GM23338 (cell line): ENCODE measurements around the gene EPS8. TPM values are rescaled to one million over a fixed set of nuclear protein-coding genes. Genes with fewer than 3 reads are reported as not detected.

Experiments used
- ATAC-seq: fragments of 200-7000 bp; cut with Tn5 transposase; 3 replicates; pipeline ENCODE4 v1.9.1; 2020
- DNase-seq: peaks from one replicate; pipeline ENCODE4 v3.0.0-alpha.2; 2015; ENCODE audit warnings: low spot score
- H2AFZ ChIP-seq: fragments of 200-600 bp; sonication (generic); 2 replicates; pipeline ENCODE4 v1.8.0; 2016; ENCODE audit warnings: antibody characterized with exemption, mild to moderate bottlenecking, moderate library complexity
- H3F3A ChIP-seq: fragments of 200-600 bp; sonication (generic); replicated peaks from 2 replicates; pipeline ENCODE4 v1.8.0; 2017; ENCODE audit warnings: antibody characterized with exemption, mixed run types, low read depth
- H3K27ac ChIP-seq: fragments of 200-600 bp; sonication (generic); 2 replicates; pipeline ENCODE4 v1.6.1; 2016; ENCODE audit warnings: low read depth
- H3K27me3 ChIP-seq: fragments of 200-600 bp; sonication (generic); 2 replicates; pipeline ENCODE4 v1.8.0; 2016; ENCODE audit warnings: mild to moderate bottlenecking, mixed run types, moderate library complexity; ENCODE audit not compliant: insufficient read depth
- H3K36me3 ChIP-seq: fragments of 200-600 bp; sonication (generic); 2 replicates; pipeline ENCODE4 v1.8.0; 2016; ENCODE audit warnings: mild to moderate bottlenecking; ENCODE audit not compliant: insufficient read depth
- H3K4me1 ChIP-seq: fragments of 200-600 bp; sonication (generic); 2 replicates; pipeline ENCODE4 v1.8.0; 2016; ENCODE audit warnings: mild to moderate bottlenecking, moderate library complexity; ENCODE audit not compliant: insufficient read depth
- H3K4me2 ChIP-seq: fragments of 200-600 bp; sonication (generic); 2 replicates; pipeline ENCODE4 v1.7.1; 2017; ENCODE audit warnings: mixed run types
- H3K4me3 ChIP-seq: fragments of 200-600 bp; sonication (generic); 2 replicates; pipeline ENCODE4 v1.6.1; 2016; ENCODE audit warnings: mixed run types
- H3K79me2 ChIP-seq: fragments of 200-600 bp; sonication (generic); replicated peaks from 2 replicates; pipeline ENCODE4 v1.8.0; 2017; ENCODE audit warnings: mild to moderate bottlenecking; ENCODE audit not compliant: insufficient read depth
- H3K9me2 ChIP-seq: fragments of 200-600 bp; sonication (generic); 2 replicates; pipeline ENCODE4 v1.8.0; 2017; ENCODE audit not compliant: insufficient read depth
- H4K20me1 ChIP-seq: fragments of 200-600 bp; sonication (generic); replicated peaks from 2 replicates; pipeline ENCODE4 v1.8.0; 2017; ENCODE audit warnings: mild to moderate bottlenecking; ENCODE audit not compliant: insufficient read depth
- H3K27ac Mint-ChIP-seq: 2 replicates; pipeline ENCODE4 v1.8.0; 2020; ENCODE audit warnings: inconsistent platforms, mild to moderate bottlenecking, moderate library complexity, mixed read lengths
- H3K27me3 Mint-ChIP-seq: 3 replicates; pipeline ENCODE4 v1.8.0; 2022; ENCODE audit warnings: low read depth, mild to moderate bottlenecking, moderate library complexity, mixed read lengths, inconsistent platforms; ENCODE audit not compliant: insufficient read depth, poor library complexity
- H3K36me3 Mint-ChIP-seq: 3 replicates; pipeline ENCODE4 v1.8.0; 2021; ENCODE audit warnings: low read depth, mild to moderate bottlenecking, inconsistent platforms, moderate library complexity, mixed read lengths
- H3K4me1 Mint-ChIP-seq: 3 replicates; pipeline ENCODE4 v1.8.0; 2020; ENCODE audit warnings: mild to moderate bottlenecking, inconsistent platforms, mixed read lengths
- H3K4me3 Mint-ChIP-seq: 3 replicates; pipeline ENCODE4 v1.8.0; 2021; ENCODE audit warnings: moderate library complexity, mild to moderate bottlenecking, inconsistent platforms, mixed read lengths
- H3K9me3 Mint-ChIP-seq: 3 replicates; pipeline ENCODE4 v1.8.0; 2020; ENCODE audit warnings: moderate library complexity, mild to moderate bottlenecking, inconsistent platforms, mixed read lengths
- EZH2 ChIP-seq: fragments of 200-600 bp; sonication (generic); IDR thresholded peaks from one replicate; pipeline ENCODE4 v1.8.0; 2017; ENCODE audit warnings: antibody characterized with exemption, mild to moderate bottlenecking, low read depth; ENCODE audit not compliant: unreplicated experiment
- NANOG ChIP-seq: IDR thresholded peaks from 2 replicates; pipeline ENCODE4 v1.6.1; 2016; ENCODE audit warnings: antibody characterized with exemption, borderline replicate concordance
- POLR2AphosphoS5 ChIP-seq: IDR thresholded peaks from 2 replicates; pipeline ENCODE4 v1.6.1; 2016; ENCODE audit warnings: antibody characterized with exemption, low read depth
- STAT1 ChIP-seq: IDR thresholded peaks from one replicate; pipeline ENCODE4 v1.6.1; 2016; ENCODE audit warnings: antibody characterized with exemption; ENCODE audit not compliant: unreplicated experiment
- ZNF114 ChIP-seq: fragments of 250-450 bp; sonication (Bioruptor Pico); IDR thresholded peaks from 2 replicates; pipeline ENCODE4 v1.5.0; 2020; ENCODE audit warnings: mild to moderate bottlenecking, moderate library complexity
- ZNF331 ChIP-seq: fragments of 250-450 bp; sonication (Bioruptor Pico); IDR thresholded peaks from 2 replicates; pipeline ENCODE4 v1.5.0; 2020; ENCODE audit warnings: low read depth, mild to moderate bottlenecking, moderate library complexity
- polyA plus RNA-seq: library from polyadenylated mRNA; unstranded; fragments of >200 nt; fragmentation: Nextera tagmentation; extraction: Ambion mirVana; gene quantifications from 2 replicates; pipeline ENCODE4 v1.2.1, GENCODE V29; 2016
- total RNA-seq: library from RNA; depleted of rRNA; stranded (reverse); fragments of >200 nt; shearing (Covaris generic); gene quantifications from 2 replicates; pipeline ENCODE4 v1.2.3, GENCODE V29; 2014
- TF ChIP-seq, protein P1 (sequence below), 2 experiments: fragments of 200-600 bp in 1 of 2; sonication (generic) in 1 of 2; conservative IDR thresholded peaks; 2 replicates each; pipeline versions ENCODE4 v1.5.1 to v1.6.1; 2016 to 2017; ENCODE audit warnings: antibody characterized with exemption in 2 of 2, low read depth in 2 of 2, mild to moderate bottlenecking in 2 of 2, moderate library complexity in 1 of 2
- TF ChIP-seq, protein P2 (sequence below): fragments of 250-450 bp; sonication (Bioruptor Pico); IDR thresholded peaks from 2 replicates; pipeline ENCODE4 v1.5.0; 2020; ENCODE audit warnings: mild to moderate bottlenecking, moderate library complexity
- TF ChIP-seq, protein P3 (sequence below): IDR thresholded peaks from 2 replicates; pipeline ENCODE4 v1.6.1; 2016; ENCODE audit warnings: antibody characterized with exemption
- TF ChIP-seq, protein P4 (sequence below): IDR thresholded peaks from one replicate; pipeline ENCODE4 v1.6.1; 2018; ENCODE audit warnings: antibody characterized with exemption; ENCODE audit not compliant: unreplicated experiment

EPS8 gene
- total and polyA plus RNA-seq, 2 experiments from 2014 or later: 3.5 to 5.4 TPM

DNA sequence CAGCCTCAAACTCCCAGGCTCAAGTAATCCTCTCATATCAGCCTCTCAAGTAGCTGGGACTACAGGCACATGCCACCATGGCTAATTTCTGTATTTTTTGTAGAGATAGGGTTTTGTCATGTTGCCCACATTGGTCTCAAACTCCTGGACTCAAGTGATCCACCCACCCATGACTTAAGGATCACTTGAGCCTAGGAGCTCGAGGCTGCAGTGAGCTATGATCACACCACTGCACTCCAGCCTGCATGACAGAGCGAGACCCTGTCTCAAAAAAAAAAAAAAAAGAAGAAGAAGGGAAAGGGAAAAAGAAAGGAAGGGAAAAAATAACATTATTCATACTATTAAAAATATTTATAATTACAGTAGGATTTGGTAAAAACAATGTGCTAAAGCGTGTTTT lies 19.2 kb downstream of the EPS8 start:
- Mint-ChIP-seq H3K4me1 (peaks cover 18% of the 10 kb centered on the region; the same call in 2 of the 3 replicates), H3K4me3 (no peak overlapping the region), H3K36me3 (no peaks in the 10 kb centered on the region), H3K9me3 (no peaks in the 10 kb centered on the region), H3K27me3 (peaks cover 2% of the 10 kb centered on the region), H3K27ac (no peak overlapping the region)
- Histone ChIP-seq H3K27me3 (no peaks in the 10 kb centered on the region), H3K4me1 (peaks cover 17% of the 10 kb centered on the region; the same call in 1 of the 2 replicates), H4K20me1 (no peaks in the 10 kb centered on the region), H3K9me2 (no peaks in the 10 kb centered on the region), H3K79me2 (no peaks in the 10 kb centered on the region), H3K4me3 (no peak overlapping the region), H3F3A (no peaks in the 10 kb centered on the region), H3K27ac (no peak overlapping the region), H2AFZ (no peak overlapping the region), H3K36me3 (no peaks in the 10 kb centered on the region), H3K4me2 (no peak overlapping the region)
- no peak for TF ChIP-seq ZNF114 (CRISPR knock-in tag)
- TF ChIP-seq ZNF331 (CRISPR knock-in tag): no peak
- no peak for ATAC-seq
- DNase-seq: no peak

DNA sequence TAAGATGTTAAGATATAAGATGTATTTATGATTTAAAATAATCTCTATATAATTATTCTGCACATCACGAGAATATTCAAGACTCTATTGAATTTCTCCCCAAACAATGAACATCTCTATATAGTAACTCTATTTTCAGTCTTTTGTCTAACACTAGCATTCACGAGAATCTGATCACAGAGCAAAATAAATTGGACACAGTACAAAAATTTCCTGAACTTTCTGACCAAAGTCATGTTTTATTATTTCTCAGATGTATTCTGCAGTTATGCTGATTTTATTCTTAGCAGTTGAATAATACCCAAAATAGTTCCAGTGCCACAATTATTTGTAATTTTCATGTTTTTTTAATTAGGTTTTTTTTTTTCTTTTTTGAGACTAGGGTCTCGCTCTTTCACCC lies 19.6 kb downstream of the EPS8 start:
- Mint-ChIP-seq H3K9me3 (no peaks in the 10 kb centered on the region), H3K4me3 (no peak overlapping the region), H3K4me1 (peaks cover 21% of the 10 kb centered on the region; the same call in 2 of the 3 replicates), H3K27ac (no peak overlapping the region), H3K27me3 (peaks cover 2% of the 10 kb centered on the region), H3K36me3 (no peaks in the 10 kb centered on the region)
- Histone ChIP-seq H3K4me3 (no peak overlapping the region), H3K4me2 (no peak overlapping the region), H3K79me2 (no peaks in the 10 kb centered on the region), H2AFZ (no peak overlapping the region), H3F3A (no peaks in the 10 kb centered on the region), H3K4me1 (peaks cover 21% of the 10 kb centered on the region; the same call in 1 of the 2 replicates), H3K9me2 (no peaks in the 10 kb centered on the region), H4K20me1 (no peaks in the 10 kb centered on the region), H3K27me3 (no peaks in the 10 kb centered on the region), H3K36me3 (no peaks in the 10 kb centered on the region), H3K27ac (no peak overlapping the region)
- DNase-seq (no peak), ATAC-seq (no peak)
- TF ChIP-seq, protein P1, sequence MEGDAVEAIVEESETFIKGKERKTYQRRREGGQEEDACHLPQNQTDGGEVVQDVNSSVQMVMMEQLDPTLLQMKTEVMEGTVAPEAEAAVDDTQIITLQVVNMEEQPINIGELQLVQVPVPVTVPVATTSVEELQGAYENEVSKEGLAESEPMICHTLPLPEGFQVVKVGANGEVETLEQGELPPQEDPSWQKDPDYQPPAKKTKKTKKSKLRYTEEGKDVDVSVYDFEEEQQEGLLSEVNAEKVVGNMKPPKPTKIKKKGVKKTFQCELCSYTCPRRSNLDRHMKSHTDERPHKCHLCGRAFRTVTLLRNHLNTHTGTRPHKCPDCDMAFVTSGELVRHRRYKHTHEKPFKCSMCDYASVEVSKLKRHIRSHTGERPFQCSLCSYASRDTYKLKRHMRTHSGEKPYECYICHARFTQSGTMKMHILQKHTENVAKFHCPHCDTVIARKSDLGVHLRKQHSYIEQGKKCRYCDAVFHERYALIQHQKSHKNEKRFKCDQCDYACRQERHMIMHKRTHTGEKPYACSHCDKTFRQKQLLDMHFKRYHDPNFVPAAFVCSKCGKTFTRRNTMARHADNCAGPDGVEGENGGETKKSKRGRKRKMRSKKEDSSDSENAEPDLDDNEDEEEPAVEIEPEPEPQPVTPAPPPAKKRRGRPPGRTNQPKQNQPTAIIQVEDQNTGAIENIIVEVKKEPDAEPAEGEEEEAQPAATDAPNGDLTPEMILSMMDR (conservative IDR thresholded peaks at IDR 0.05; ENCODE audit: low read depth in 2 of 2): no peak
- TF ChIP-seq EZH2 (no peak), POLR2AphosphoS5 (no peak), STAT1 (no peak), NANOG (no peak), ZNF114 (CRISPR knock-in tag) (no peak)
- TF ChIP-seq, protein P2, sequence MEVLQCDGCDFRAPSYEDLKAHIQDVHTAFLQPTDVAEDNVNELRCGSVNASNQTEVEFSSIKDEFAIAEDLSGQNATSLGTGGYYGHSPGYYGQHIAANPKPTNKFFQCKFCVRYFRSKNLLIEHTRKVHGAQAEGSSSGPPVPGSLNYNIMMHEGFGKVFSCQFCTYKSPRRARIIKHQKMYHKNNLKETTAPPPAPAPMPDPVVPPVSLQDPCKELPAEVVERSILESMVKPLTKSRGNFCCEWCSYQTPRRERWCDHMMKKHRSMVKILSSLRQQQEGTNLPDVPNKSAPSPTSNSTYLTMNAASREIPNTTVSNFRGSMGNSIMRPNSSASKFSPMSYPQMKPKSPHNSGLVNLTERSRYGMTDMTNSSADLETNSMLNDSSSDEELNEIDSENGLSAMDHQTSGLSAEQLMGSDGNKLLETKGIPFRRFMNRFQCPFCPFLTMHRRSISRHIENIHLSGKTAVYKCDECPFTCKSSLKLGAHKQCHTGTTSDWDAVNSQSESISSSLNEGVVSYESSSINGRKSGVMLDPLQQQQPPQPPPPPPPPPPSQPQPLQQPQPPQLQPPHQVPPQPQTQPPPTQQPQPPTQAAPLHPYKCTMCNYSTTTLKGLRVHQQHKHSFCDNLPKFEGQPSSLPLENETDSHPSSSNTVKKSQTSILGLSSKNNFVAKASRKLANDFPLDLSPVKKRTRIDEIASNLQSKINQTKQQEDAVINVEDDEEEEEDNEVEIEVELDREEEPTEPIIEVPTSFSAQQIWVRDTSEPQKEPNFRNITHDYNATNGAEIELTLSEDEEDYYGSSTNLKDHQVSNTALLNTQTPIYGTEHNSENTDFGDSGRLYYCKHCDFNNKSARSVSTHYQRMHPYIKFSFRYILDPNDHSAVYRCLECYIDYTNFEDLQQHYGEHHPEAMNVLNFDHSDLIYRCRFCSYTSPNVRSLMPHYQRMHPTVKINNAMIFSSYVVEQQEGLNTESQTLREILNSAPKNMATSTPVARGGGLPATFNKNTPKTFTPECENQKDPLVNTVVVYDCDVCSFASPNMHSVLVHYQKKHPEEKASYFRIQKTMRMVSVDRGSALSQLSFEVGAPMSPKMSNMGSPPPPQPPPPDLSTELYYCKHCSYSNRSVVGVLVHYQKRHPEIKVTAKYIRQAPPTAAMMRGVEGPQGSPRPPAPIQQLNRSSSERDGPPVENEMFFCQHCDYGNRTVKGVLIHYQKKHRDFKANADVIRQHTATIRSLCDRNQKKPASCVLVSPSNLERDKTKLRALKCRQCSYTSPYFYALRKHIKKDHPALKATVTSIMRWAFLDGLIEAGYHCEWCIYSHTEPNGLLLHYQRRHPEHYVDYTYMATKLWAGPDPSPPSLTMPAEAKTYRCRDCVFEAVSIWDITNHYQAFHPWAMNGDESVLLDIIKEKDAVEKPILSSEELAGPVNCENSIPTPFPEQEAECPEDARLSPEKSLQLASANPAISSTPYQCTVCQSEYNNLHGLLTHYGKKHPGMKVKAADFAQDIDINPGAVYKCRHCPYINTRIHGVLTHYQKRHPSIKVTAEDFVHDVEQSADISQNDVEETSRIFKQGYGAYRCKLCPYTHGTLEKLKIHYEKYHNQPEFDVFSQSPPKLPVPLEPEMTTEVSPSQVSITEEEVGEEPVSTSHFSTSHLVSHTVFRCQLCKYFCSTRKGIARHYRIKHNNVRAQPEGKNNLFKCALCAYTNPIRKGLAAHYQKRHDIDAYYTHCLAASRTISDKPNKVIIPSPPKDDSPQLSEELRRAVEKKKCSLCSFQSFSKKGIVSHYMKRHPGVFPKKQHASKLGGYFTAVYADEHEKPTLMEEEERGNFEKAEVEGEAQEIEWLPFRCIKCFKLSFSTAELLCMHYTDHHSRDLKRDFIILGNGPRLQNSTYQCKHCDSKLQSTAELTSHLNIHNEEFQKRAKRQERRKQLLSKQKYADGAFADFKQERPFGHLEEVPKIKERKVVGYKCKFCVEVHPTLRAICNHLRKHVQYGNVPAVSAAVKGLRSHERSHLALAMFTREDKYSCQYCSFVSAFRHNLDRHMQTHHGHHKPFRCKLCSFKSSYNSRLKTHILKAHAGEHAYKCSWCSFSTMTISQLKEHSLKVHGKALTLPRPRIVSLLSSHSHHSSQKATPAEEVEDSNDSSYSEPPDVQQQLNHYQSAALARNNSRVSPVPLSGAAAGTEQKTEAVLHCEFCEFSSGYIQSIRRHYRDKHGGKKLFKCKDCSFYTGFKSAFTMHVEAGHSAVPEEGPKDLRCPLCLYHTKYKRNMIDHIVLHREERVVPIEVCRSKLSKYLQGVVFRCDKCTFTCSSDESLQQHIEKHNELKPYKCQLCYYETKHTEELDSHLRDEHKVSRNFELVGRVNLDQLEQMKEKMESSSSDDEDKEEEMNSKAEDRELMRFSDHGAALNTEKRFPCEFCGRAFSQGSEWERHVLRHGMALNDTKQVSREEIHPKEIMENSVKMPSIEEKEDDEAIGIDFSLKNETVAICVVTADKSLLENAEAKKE (CRISPR knock-in tag): no peak
- TF ChIP-seq, protein P3, sequence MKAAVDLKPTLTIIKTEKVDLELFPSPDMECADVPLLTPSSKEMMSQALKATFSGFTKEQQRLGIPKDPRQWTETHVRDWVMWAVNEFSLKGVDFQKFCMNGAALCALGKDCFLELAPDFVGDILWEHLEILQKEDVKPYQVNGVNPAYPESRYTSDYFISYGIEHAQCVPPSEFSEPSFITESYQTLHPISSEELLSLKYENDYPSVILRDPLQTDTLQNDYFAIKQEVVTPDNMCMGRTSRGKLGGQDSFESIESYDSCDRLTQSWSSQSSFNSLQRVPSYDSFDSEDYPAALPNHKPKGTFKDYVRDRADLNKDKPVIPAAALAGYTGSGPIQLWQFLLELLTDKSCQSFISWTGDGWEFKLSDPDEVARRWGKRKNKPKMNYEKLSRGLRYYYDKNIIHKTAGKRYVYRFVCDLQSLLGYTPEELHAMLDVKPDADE: no peak
- TF ChIP-seq, protein P4, sequence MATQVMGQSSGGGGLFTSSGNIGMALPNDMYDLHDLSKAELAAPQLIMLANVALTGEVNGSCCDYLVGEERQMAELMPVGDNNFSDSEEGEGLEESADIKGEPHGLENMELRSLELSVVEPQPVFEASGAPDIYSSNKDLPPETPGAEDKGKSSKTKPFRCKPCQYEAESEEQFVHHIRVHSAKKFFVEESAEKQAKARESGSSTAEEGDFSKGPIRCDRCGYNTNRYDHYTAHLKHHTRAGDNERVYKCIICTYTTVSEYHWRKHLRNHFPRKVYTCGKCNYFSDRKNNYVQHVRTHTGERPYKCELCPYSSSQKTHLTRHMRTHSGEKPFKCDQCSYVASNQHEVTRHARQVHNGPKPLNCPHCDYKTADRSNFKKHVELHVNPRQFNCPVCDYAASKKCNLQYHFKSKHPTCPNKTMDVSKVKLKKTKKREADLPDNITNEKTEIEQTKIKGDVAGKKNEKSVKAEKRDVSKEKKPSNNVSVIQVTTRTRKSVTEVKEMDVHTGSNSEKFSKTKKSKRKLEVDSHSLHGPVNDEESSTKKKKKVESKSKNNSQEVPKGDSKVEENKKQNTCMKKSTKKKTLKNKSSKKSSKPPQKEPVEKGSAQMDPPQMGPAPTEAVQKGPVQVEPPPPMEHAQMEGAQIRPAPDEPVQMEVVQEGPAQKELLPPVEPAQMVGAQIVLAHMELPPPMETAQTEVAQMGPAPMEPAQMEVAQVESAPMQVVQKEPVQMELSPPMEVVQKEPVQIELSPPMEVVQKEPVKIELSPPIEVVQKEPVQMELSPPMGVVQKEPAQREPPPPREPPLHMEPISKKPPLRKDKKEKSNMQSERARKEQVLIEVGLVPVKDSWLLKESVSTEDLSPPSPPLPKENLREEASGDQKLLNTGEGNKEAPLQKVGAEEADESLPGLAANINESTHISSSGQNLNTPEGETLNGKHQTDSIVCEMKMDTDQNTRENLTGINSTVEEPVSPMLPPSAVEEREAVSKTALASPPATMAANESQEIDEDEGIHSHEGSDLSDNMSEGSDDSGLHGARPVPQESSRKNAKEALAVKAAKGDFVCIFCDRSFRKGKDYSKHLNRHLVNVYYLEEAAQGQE: no peak
